ENCODE results near the gene LRRC45.

The LRRC45 gene

DNA sequence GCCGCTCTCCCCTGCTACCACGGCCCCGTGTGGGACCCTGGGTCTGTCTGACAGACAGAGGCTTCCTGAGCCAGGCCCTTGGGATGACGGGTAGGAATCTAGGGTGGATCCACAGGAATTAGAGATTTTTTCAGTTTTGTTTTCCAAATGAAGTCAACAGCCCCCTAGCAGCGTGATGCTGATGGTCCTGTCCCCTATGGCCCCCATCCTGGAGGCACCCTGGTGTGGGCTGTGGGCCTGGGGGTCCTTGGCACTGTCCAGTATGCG is 15.9 kb upstream of the LRRC45 start:
- no peak for DNase-seq (ENCODE audit: low read depth in 1 of 2, low spot score in 1 of 2)

DNA sequence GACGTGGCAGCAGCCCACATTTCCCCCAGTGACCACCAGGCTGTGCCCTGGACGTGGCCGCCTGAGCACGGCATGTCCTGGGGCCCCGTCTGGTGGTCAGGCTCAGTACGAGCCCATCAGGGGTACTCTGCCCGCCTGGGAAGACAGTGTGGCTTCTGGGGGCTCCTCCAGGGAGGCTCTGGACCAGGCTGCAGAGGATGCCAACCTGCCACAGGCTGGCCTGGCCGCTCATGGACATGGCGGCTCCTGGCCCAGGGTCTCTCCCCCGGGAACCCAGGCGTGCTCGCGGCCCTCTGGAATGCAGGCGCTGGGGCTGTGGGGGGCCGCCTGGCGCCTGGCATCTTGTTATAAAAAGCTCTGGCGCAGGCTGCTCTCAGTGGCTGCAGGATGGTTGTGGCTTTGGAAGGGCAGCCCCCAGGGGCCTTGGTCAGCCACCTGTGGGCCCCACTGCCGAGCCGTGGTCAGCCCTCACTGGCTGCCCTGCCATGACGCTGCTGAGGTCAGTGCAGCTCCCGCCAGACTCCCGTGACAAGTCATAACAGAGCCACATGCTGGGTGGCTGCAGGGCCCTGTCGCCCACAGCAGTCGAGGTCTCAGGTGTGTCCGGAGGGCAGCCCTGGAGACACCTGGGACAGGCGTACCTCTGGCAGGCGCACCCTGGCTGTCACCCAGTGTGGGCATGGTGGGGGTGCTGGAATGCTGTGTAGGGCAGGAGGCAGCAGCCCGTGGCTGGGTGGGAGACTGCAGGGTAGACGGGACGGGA is 15.4 kb upstream of the LRRC45 start:
- DNase-seq (ENCODE audit: low read depth in 1 of 2, low spot score in 1 of 2), result no peak

DNA sequence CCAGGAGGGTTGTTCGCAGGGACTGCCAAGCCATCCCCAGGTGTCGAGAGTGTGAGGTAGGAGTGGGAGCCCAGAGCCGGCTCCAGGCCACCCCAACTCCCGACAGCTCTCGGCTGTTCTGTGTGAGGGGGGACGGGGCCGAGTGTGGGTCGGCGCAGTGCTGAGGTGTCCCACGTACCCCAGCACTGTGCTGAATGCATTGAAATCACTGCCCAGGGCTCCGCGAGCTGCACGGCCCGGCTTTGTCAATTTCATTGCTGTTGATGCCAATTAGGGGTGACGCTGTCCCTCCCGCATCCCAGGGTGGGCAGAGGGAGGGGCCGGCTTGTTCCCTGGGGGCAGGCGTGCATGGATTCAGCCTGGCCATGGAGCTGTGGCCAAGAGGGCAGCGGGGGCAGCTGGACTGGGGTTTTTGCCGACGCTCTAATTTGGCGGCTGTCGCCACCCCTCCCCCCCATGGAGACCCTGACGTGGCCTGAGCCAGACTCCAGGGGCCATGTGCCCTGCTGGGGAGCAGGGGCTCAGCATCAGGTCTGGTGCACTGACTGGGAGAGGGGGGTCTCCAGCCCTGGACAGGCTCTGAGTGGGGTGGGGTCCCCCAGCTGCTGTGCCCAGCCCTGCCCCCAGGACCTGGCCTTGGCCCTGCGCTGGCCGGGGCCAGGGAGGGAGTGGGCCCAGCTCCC is 14.7 kb upstream of the LRRC45 start:
- no peak for DNase-seq (ENCODE audit: low read depth in 1 of 2, low spot score in 1 of 2)

DNA sequence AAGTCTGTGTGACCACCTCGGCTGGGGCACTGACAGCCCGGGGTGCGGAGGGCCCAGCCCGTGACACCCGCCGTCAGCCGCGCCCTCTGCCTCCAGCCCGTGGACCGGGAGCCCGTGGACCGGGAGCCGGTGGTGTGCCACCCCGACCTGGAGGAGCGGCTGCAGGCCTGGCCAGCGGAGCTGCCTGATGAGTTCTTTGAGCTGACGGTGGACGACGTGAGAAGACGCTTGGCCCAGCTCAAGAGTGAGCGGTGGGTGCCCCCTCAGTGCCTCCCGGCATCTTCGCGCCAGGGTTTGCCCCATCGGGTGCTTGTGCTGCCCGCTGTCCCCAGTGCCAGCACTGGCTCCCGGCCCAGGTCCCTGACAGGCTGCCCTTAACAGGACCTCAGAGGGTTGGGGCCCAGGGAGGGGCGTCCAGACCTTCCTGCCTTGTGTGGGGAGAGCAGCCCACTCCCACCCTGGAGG is 14.1 kb upstream of the LRRC45 start:
- DNase-seq (ENCODE audit: low read depth in 1 of 2, low spot score in 1 of 2), result no peak

DNA sequence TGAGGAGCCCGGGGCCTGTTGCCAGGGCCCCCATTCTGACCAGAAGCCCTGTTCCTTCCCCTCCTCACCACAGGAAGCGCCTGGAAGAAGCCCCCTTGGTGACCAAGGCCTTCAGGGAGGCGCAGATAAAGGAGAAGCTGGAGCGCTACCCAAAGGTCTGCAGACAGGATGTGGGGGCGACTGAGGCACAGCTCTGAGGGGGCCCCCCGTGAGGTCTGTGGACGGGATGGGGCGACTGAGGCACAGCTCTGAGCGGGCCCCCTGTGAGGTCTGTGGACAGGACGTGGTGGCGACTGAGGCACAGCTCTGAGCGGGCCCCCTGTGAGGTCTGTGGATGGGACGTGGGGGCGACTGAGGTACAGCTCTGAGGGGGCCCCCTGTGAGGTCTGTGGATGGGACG is 13.7 kb upstream of the LRRC45 start:
- no peak for DNase-seq (ENCODE audit: low read depth in 1 of 2, low spot score in 1 of 2)

DNA sequence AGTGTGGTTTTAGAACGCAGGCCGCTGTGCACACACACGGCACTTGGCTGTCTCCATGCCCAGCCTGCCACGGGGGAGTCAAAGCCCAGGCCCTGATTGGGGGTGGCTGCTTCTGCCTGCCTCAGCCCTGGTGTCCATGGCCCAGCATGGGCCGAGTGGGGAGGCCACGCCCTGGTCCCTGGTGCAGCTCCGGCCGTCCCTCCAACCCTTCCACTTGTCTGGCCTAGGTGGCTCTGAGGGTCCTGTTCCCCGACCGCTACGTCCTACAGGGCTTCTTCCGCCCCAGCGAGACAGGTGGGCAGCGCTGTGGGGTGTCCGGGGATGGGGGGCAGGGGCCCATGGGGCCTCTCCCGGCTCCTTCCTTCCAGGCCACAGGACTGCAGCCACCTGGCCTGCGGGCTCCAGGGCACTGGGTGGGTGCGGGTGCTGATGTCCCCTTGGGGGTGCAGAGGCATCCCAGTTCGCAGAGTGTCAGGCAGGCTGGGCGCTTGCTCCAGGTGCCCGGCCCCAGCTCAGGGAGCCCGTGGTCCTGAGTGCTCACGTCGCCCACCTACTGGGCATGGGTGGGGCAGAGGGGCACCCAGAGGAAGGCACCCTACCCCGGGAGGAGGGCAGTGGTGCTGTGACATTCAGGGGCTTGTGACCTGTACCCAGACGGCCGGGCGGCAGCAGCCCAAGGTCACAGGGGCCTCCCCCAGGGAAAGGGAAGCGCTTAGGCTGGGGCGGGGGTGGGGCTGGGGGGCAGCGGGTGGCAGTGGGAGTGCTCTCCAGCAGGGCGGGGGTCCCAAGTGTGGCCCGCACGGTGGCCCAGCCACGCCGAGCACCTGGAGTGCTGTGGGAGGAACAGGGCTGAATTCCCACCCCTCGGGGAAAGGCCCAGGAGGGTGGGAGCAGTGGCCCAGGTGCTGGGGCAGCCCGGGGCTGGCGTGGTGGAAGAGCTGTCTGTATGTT is 12.3 kb upstream of the LRRC45 start:
- no peak for DNase-seq (ENCODE audit: low read depth in 1 of 2, low spot score in 1 of 2)

DNA sequence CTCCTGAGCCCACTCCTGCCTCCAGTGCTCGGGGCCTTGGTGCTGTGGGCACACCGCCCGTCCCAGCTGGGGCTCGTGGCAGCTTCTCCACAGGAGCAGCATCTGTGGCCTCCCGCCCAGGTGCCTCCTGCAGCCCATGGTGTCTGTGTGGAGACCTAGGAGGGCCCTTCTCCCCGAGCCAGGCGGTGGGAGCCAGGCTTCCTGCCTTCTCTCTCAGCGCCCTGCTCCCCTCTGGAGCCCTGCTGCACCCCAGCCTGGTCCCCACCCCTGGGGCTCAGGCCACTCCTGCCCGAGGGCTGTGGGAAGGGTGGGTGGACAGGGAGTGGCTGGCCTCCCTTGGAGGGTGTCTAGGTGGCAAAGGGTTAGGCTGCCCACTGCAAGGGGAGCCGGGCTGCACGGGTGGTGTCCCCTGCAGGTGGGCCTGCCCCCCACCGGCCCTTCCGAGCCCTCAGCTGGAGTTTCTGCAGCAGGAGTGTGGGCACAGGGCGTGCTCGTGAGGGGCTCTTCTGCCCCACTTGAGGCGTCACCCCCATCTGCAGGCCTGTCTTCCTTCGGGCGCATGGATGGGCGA is 11.4 kb upstream of the LRRC45 start:
- no peak for DNase-seq (ENCODE audit: low read depth in 1 of 2, low spot score in 1 of 2)

DNA sequence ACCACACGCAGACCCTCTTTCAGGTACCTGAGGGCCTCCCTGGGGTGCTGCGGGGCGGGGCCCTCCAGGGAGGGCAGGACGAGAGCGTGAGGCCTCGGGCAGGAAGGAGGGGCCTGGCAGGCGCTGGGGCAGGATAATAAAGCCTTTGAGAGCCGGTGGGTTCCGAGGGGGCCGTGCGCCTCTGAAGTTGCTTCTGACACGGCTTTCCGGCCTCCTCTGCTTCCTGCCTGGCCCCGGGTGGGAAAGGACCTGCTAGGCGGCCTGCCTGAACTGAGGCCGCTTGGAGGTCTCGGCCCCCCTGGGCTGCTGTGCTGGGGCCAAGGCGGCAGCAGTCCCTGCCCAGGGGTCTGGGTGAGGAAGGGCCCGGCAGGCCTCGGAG is 10.9 kb upstream of the LRRC45 start:
- DNase-seq (ENCODE audit: low read depth in 1 of 2, low spot score in 1 of 2), result no peak

DNA sequence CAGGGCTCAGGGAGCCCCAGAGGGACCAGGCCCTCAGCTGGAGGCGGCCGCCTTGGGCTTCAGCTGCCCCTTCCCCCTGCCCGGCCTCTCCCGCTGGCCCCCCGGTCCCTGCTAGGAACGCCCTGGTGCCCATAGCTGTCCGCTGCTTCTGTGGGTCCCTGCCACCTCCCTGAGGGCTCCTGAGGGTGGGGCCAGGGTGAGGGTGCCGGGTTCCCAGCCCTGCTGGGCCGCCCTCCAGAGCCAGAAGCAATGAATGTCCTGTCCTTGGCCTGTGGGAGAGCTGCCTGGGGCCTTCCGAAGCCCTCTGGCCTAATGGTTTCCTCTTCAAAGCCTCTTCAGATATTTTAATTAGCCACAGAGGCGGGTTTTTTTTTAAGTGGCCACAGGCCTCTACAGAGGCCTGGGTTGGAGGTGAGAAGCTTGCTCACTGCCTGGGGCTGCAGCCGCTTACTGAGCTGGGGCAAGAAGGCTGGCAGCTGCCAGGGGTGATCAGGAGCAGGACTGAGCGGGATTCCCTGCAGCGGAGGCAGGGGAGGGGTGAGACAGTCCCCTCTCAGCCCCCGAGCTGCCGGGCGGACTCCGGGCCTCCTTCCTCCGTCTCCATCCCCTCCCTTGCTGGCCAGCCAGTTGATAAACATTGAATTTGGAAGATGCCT is 10.3 kb upstream of the LRRC45 start:
- no peak for DNase-seq (ENCODE audit: low read depth in 1 of 2, low spot score in 1 of 2)

DNA sequence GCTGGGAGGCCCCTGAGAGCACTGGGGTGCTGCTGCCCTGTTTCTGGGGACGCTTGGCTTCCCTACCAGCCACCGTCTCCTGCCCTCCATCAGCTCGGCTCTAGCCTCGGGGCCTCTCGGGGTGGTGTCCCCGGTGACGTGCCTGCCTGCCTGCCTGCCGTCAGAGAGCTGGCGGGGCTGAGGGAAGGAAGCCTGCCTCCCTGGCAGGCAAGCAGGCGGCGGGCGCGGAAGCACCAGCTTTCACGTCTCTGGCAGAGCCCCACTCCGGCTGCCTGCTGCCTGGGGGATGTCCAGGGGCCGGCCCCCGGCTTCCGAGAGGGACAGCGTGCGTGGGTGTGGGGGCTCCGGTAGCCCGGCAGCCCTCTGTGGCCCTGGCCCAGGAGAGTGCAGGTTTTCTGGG is 9.8 kb upstream of the LRRC45 start:
- no peak for DNase-seq (ENCODE audit: low read depth in 1 of 2, low spot score in 1 of 2)

DNA sequence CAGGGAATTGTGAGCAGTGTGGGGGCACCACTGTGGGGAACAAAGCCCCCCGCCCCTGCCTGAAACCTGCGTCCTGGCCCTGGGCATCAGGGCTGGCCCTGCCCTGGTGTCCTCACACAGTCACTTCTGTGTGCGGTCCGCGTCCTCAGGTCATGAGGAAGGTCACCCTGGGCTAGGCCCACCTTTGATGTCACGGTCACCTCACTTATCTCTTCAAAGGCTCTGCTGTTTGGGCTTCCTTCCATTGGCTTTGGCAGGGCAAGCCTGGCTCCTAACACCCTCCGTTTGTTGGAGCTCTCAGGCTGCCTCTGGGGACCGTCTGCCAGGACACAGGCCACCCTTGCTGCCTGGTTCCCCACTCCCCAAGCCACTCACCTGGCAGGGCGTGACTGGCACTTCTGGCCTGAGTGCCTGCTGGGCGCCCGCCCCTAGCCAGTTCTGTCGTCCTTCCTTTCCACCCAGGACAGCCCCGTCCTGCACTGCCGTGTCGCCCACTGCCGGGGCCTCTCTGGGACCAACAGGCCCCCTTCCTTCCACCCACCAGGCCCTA is 9.3 kb upstream of the LRRC45 start:
- no peak for DNase-seq (ENCODE audit: low read depth in 1 of 2, low spot score in 1 of 2)

DNA sequence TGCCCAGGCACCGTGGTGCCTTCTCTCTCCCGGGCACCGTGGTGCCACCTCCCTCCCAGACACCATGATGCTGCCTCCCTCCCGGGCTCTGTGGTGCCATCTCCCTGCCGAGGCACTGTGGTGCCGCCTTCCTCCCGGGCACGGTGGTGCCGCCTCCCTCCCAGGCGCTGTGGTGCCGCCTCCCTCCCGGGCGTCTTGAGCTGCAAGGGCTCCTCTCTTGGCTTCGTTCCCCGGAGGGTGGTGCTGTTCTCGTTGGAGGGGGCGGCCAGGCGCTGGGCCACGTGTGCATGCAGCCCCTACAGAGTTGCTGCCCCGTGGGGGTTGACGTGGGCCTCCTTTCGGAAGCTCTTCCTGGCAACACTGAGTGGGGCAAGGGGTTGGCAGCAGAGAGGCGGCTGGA is 8.7 kb upstream of the LRRC45 start:
- DNase-seq (ENCODE audit: low read depth in 1 of 2, low spot score in 1 of 2), result no peak

DNA sequence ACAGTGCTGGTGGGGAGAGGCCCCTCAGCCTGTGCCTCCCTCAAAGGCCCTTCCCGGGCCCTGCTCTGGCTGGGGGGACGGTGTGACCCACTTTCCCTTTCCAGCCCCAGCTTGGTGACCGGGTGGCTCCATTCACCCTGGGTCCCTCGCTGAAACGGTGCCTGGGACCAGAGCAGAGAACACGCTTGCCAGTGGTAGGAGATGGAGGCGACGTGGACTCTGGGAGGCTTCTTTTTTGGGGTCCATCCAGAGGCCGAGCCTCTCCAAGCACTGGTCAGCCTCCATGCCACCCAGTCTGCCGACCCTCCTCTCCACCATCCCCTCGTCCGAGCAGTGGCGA is 8.2 kb upstream of the LRRC45 start:
- no peak for DNase-seq (ENCODE audit: low read depth in 1 of 2, low spot score in 1 of 2)

DNA sequence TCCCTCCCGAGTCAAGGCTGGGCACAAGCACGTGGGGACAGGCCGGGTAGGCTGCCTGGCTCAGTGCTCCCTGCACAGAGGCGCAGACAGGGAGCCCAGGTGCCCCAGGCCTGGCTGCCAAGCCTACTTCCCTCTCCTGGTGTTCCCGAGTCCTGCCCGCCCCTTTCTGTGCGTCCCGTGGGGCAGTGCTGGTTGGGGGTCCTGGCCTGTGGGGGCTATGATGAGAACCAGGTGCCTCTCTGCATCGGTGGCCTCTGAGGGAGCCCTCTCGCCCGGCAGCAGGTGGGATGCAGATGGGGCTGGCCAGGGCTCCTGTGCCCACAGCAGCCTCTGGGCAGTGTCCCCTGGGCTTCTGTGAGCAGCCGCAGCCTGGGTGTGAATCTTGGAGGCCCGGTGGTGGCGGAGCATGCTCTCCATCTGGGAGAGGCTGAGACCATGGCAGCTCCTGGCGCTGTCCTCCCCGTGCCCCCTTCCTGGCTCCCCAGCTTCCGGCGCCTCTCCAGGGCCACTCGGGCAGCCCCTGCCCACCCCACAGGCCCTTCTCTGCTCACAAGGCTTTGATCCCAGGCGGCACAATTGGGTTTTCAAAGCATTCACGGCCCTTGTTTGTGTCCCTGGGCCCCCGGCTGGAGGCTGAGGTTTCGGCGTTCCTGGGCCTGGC is 7.7 kb upstream of the LRRC45 start:
- DNase-seq (ENCODE audit: low read depth in 1 of 2, low spot score in 1 of 2), result no peak

DNA sequence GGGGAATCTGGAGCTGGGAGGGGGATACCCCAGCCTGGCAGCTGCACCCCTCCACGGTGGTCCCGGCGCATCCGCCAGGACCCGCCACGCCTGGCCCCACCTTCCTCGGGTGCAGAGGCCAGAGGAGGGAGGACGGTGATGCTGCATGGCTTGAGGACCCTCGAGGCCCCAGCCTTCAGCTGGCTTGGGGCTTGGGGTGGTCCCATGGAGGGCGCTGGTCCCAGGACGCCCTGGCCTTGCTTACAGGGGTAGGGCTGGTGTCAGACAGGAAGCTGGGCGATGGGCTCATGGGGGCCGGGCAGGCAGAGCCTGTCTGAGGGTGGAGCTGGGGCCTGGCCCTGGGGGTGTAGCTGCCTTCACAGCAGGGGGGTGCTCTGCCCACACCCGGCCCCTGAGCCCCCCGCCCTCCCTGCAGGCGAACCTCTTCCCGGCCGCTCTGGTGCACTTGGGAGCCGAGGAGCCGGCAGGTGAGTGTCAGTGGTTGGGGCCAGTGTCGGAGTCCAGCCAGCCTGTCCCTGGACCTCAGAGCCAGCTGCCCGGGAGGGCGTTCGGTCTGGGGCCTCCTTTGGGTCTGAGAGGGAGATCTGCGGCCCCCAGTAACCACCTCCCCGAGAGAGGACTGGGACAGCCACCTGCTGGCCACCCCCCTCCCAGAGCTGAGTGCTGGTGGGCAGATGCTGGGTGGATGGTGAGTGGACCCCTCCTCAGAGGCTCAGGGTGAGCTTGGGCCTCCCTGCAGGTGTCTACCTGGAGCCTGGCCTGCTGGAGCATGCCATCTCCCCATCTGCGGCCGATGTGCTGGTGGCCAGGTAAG is 6.8 kb upstream of the LRRC45 start:
- no peak for DNase-seq (ENCODE audit: low read depth in 1 of 2, low spot score in 1 of 2)

DNA sequence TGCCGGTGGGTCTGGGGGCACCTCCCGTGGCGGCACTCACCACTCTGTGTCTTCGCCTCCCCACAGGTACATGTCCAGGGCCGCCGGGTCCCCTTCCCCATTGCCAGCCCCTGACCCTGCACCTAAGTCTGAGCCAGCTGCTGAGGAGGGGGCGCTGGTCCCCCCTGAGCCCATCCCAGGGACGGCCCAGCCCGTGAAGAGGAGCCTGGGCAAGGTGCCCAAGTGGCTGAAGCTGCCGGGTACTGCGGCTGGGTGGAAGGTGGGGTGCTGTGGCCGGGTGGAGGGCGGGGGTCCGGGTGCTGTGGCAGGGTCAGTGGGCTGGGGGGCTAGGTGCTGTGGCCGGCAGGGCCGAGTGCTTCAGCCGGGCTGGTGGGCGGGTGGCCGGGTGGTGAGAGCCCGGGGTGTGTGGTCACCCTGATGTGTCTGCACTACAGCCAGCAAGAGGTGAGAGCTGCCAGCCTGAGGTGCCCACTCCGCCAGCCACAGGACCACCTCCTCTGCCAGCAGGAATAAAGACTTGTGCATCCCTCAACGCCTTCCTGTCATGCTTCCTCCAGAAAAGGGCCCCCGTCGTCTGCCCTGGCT is 6.1 kb upstream of the LRRC45 start:
- DNase-seq (ENCODE audit: low read depth in 1 of 2, low spot score in 1 of 2), result no peak

DNA sequence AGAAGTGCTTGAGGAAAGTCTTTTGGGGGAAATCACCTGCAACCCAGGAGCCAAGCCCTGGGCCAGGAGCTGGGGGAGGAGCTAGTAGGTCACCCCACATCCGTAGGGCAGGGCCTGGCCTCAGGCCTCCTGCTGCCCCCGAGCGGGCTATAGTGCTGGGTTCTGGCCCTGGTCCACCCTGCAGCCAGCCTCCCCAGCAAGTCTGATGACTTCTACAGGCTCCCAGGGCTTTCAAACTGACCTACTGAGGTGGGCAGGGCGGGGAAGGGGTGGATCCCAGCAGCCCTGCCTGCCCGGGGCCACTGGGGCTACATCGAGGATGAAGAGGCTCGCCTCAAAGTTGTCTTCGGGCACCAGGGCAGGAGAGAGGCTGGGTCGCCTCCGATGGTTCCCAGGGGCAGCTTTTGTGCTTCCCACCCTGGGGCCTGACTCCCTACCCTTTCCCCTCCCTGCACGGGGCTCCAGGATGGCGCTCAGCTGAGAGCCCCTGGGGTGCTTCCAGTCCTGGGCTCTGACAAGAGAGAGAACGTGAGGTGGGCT is 5.4 kb upstream of the LRRC45 start:
- no peak for DNase-seq (ENCODE audit: low read depth in 1 of 2, low spot score in 1 of 2)

DNA sequence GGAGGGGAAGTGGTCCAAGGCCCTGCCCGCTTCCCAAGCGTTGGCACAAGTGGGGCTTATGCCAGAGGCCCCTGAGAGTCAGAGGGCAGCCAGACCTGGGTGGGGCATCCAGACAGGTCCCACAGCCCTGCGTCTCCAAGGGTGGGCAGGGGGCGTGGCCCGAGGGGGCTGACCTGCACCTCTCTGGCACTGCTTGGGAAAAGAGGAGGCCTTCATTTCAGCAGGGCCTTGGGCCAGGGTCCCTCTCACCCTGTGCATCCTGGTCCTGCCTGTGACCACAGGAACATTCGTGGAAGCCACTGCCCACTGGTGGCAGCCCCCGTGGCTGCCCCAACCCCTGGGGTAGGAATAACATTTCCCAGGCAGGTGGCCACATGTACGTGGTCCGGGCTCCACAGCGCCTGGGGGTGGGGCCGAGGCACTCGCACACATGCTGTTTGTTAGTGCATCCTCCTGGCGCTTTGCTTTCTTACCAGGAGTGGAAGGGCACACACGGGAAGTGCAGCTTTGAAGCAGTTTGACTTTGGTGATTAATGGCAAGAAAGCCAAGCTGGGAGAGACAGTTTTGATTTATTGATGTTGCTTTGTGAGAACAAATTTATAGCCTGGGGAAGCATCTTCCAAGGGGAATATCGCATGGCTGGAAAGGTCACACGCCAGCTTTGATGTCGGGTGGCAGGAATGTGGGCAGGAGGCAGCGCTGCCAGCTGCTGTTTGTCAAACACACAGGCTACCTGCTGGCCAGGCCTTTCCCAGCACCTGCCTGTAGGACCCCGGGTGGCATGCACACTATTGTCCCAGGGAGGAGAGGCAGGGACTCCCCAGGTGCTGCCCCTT is 4.7 kb upstream of the LRRC45 start:
- DNase-seq (ENCODE audit: low read depth in 1 of 2, low spot score in 1 of 2), result no peak
